ENCODE results near the gene KCND2. TPM values are rescaled to one million over a fixed set of nuclear protein-coding genes. Genes with fewer than 3 reads are reported as not detected.
A peak's percentile ranks its signal among the peaks of the same experiment; 100 is the strongest.

Gene KCND2
- total RNA-seq, 1 experiment from 2014 or later, result 0.34 TPM

DNA sequence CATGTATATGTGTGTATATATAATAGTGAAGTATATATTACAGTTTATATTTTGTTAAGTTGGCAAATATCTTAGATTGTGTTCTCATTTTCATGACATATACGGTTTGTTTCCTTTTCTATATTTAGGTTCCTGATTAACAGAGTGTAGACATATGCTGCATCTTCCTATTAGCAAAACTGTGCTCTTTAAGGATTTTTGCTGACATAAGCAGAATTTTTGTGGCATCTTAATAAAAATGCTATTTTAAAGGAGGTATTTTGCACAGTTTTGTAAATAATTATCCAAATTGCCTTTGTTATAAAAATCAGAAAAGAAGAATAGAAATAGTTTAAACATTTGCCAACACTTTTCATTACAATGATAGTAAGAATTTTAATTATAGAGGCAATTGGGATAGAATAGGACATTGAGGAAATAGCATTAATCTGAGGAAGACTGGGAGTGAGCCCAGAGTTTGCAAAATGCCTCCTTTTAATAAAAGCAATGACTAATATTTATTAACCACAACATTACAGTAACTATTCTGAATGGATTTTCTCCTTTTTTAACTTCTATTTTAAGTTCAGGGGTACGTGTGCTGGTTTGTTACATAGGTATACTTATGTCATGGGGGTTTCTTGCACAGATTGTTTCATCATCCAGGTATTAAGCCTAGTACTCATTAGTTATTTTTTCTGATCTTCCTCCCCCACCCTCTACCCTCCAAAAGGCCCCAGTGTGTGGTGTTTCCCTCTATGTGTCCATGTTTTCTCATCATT lies 38.2 kb downstream of the KCND2 start:
- DNase-seq (ENCODE audit: low read depth), result no peak

GRCh38 chr7:120320218-120320961 lies 47.4 kb downstream of the KCND2 start:
- no peak for DNase-seq (ENCODE audit: low read depth)

- no peak for DNase-seq (ENCODE audit: low read depth)
Observed at GRCh38 chr7:120327054-120327453, 54.1 kb downstream of the KCND2 start.

- DNase-seq (ENCODE audit: low read depth), result no peak
Observed at GRCh38 chr7:120332433-120332832, 59.5 kb downstream of the KCND2 start.

DNA sequence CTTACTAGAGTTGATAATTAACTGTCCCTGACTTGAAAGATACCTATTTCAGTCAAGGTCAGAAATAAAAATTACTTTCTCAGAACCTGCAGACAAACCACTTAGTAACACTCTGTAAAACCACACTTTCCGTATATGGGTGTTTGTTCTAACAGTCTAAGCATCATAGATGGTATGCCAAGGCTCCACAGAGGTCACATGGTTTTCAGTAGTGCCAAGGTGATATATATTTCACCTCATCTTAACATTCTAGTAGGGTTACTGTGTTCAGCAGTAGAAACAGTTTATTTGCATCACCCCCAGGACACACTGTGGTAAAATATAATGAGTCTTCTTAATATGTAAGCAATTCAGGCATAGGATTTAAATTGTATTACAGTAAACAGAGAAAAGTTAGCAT lies 61.5 kb downstream of the KCND2 start:
- DNase-seq (ENCODE audit: low read depth), result no peak

DNA sequence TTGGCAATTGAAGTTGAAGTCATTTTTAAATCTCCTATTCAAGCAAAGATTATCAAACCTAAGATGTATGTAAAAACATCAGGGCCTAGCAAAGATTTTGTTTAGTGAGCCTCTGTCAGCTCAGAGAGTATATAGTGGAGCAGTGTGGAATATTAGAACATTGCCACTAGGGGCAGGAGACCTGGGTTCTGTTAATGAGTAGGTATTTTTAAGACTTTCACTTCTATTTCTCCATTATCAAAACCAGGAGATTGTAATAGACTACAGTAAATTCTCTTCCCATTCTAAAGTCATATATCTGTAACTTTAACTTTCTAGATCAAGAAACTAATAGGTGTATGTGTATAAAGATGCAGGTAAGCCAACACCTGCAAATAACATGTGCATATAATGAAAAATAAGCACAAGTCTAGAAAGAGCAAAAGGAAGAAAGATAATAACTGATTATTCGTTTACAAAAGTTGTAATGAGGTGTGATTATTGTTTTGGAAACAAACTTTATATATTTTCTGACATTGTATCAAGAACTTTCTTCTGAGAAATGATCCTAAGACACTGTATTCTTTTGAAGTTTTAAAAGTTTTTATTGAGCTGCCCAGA lies 64.4 kb downstream of the KCND2 start:
- peak; percentile 9 for DNase-seq (ENCODE audit: low read depth)

DNA sequence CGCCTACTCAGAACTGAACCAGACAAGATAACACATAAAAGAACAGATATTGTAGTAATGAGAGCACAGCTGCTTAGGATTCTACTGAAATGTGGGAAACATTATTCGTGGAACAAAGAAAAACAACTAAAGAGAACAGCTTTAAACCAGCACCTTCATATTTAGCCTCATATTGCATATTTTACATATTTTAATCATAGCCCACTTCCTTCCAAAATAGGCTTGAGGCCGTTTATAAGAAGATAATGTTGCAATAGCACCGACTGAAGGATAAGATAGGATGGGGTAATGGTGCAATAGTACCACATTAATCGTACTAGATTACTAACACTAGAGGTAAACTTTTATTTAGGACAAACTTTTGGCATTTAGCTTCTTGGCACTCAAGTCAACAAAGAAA lies 71.3 kb downstream of the KCND2 start:
- DNase-seq (ENCODE audit: low read depth), result peak; percentile 1

DNA sequence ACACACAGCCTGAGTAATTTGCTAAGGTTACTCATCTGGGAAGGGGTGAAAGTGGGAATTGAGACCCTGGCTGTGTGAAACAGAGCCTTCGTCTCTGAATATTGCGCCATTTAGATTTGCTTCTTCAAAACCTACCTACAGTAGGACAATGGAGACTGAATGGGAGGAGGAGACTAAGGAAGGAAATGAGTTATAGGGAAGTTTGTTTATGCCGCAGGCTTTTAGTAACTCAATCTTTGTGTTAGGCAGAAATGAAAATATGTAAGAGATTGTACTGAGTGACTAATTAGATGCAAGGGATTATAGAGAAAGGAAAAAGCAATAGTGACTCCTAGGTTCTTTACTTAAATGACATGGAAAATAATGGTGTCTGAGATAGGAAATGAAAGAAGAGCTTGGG lies 80.2 kb downstream of the KCND2 start:
- DNase-seq (ENCODE audit: low read depth), result no peak

DNA sequence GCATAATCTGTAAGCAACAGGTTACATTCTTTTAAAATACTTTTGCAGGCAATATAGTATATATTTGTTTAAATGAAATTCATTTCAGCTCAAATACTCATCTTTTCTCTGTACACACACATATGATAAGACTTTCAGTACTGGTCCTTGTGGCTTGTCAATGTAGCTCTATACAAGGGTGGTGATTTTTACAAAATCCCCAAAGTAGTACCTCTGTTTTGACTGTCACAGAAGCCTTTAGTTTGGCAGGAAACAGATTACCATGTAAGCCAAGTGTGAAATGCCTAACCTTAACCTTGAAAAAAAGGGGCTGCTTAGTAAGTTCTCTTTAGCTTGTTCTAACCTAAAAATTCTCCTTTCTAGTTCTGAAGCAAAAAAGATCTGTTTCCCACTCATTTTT lies 87.9 kb downstream of the KCND2 start:
- no peak for DNase-seq (ENCODE audit: low read depth)

DNA sequence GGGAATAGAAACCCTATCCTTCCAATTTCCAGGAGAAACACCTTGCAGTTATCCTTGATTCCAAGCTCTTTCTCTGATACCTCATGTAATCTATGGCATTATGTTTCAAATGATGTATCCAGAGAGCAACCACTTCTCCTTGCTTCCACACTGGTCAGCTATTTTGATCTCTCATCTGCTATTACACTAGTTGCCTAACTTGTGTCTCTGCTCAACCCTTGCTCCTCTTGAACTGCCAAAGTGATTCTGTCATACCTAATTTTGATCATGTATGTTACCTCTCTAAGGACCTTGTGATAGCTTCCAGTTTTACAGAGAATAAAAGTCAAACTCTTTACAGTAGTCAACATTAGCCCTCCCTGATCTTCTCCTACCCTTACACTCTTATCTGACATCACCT lies 90.4 kb downstream of the KCND2 start:
- no peak for DNase-seq (ENCODE audit: low read depth)

- no peak for DNase-seq (ENCODE audit: low read depth)
Observed at GRCh38 chr7:120370954-120371353, 98.0 kb downstream of the KCND2 start.

DNA sequence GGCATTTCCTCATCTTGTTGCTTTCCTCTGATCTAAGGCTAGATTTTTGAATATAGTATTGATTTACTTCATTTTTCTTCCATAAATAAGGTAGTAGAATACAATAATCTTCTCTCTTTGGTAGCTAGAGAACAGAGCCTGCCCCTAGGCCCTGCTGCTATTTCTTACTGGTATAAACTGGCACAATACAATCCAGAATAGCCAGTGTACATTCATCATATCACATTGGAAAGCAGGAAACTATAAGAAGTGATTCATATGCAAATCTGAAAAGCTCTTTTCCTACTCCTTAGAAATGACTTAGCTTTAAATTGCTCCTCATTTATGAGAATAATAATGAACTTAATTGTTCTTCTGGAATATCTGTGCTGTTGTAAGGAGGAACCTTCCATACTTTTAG lies 100.2 kb downstream of the KCND2 start:
- DNase-seq (ENCODE audit: low read depth), result no peak

- DNase-seq (ENCODE audit: low read depth), result no peak
Observed at GRCh38 chr7:120394595-120394994, 121.6 kb downstream of the KCND2 start.

DNA sequence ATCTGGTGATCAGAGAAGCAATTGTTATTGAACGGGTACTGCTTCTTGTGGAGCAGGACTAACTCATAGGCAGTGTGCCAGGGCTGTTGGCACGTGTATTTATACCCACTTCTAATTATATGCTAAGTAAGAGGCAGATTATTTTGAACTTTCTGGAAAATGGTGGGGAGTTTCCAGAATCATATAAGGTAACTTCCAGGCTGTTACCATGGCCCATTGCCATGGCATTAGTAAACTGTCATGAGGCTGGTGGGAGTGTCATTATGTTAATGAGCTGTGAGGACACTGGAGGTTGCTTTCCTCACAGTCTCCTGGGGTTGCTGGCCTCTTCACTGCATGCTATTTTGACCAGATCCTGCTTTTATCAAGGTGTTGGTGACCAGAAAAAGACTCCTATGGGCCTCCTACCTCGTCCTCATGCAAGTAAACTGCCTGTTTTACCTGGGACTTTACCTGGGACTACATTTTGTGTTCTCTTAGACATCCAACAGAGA lies 122.6 kb downstream of the KCND2 start:
- no peak for DNase-seq (ENCODE audit: low read depth)

DNA sequence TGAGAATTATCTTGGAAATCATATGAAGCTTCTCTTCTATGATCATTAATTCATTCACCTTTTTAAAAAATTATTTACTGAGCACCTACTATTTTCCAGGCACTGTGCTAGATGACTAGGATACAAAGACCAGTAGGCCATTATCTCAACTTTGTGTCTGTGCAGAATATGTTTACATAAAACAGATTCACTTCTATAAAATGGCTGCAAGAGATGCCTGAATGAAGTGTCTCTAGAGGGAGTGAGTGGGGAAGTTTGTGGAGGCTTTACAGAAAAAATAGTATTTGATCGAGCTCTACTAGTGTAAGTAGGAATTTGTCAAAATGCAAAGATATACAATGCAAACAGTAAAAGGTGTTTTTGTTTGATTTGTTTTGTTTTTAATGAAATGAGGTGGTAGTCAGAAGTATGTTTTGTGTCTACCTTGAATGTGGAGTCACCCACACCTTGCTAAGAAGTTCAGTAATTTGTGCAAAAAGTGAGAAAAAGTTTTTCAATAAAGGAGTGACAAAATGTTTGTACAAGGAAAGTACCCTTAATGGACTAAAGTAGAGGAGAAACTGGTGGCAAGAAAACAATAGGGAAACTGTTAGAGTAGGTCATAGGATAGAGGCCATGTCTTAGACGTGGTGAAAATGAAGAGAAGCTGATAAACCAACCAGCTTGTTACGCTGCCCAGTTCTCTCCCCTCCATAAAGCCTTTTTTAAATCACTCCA lies 125.5 kb downstream of the KCND2 start:
- no peak for DNase-seq (ENCODE audit: low read depth)

- no peak for DNase-seq (ENCODE audit: low read depth)
Observed at GRCh38 chr7:120400806-120401455, 128.0 kb downstream of the KCND2 start.

GRCh38 chr7:120402079-120402767 lies 129.2 kb downstream of the KCND2 start:
- no peak for DNase-seq (ENCODE audit: low read depth)

DNA sequence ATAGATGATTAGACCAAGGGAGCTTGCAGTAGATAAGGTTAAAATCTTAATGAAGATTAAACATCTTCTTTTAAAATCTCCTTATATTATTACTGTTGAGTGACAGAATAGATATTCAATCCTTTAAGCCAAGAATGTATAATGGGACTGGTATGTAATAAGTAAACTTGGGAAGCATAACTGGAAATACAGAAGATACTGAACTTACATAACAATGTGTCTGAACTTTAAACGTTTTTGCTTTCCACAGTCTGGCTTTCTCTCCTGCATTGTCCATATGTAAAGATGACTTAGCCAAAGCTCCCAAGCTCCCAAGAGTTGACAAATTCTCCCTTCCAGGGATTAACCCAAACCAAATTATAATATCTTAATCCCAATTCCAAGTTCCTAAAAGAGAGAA lies 129.8 kb downstream of the KCND2 start:
- no peak for DNase-seq (ENCODE audit: low read depth)

DNA sequence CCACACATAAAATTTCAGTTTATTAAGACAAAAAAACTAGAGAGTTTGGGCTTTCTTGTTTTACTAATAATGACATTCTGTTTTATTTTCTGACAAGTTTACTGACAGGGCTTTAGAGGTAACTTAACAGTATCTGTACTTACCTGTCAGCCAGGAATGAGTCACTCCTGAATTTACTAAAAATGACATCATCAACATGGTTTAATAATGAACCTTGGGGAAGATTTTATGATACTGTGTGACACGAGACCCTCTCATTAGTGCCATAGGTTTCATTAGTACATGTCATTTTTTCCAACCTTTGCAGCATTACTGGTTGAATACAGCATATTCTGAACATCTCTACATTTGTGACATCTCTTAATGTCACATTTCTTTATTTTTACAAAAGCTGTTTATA lies 131.1 kb downstream of the KCND2 start:
- DNase-seq (ENCODE audit: low read depth), result no peak

GRCh38 chr7:120405652-120406051 lies 132.7 kb downstream of the KCND2 start:
- no peak for DNase-seq (ENCODE audit: low read depth)

GRCh38 chr7:120407010-120407409 lies 134.0 kb downstream of the KCND2 start:
- DNase-seq (ENCODE audit: low read depth), result peak; percentile 4

Measured in LHCN-M2 (cell line).